GM21825 (cell line): Measurements from ENCODE around the gene RNF144B.
"Not testable (repeated sequence)": the region's sequence is repeated elsewhere in the genome, so short reads cannot be mapped to it uniquely, and the experiment has no call there.

Experiments
- ATAC-seq: cut with Tn5 transposase; IDR thresholded peaks from one replicate; pipeline ENCODE4 v1.9.1; 2021; ENCODE audit warnings: mild to moderate bottlenecking, moderate library complexity; ENCODE audit not compliant: unreplicated experiment

Gene RNF144B

DNA sequence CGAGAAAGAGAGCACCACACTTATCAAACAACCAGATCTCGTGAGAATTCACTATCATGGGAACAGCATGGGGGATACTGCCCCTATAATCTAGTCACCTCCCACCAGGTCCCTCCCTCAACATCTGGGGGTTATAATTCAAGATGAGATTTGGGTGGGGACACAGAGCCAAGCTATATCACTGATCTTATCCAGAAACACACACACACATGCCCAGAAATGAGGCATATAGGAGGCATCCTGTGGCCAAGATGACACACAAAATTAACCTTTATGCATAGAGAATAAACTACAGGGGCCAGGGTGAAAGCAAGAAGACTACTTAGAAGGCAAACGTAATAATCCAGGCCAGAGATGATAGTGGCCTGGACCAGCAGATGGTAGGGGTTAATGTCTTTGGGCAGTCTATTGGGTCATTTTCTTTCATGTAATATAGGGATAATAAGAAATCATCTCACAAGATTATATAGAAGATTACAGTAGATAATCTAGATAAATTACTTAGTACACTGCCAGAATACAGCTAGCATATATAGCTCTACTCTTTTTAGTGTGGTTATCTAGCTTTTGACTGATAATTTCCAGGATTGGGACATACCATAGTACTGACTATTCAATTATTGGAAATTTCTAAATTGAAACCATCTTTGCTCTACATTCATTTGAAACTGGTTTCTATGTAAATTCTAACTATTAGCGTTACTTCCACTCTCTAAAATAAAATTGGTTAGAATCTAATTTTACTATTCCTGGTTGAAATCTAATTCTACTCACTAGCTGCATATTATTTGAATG, 20.0 kb downstream of the RNF144B start:
- ATAC-seq = no peak

- ATAC-seq = not testable (repeated sequence)
Observed at GRCh38 chr6:18409602-18410001, 22.5 kb downstream of the RNF144B start.

DNA sequence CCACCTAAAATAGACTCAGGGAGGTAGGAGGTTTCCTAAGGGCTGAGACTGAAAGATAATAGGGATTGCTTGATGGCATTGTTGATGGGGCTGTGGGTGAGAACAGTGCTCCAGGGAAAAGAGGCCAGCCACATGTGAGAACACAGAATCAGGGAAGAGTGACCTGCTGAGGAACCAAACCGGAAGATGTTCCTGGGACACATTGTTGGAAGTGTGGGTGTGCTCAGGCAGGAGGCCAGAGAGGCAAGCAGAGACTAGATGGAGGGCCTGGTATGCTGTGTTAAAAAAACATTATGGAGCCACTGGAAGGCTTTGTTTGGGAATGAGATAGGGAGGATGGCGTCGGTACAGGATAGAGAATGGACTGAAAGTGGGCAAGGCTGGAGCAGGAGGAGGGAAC, 23.3 kb downstream of the RNF144B start:
- no peak for ATAC-seq

GRCh38 chr6:18412068-18412467, 24.9 kb downstream of the RNF144B start:
- ATAC-seq = no peak

GRCh38 chr6:18412644-18413043, 25.5 kb downstream of the RNF144B start:
- ATAC-seq = no peak

DNA sequence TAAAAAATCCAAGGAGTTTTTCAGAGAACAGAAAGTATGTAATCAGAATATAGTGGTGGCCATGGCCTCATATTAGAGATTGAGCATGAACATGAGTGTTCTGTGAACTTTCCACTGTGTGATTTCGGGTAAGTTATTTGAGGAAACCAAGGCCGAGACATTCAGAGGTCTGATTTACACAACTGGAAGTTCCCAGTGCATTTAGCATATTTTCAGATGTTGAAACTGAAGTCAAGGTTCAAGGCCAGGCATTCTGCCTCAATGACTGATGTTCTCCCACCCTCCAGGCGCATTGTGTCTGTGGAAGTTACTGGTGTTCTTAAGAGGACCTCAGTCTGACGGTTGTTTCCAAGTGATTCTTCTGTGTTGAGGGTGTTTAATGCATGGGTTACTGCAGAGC, 26.2 kb downstream of the RNF144B start:
- no peak for ATAC-seq

DNA sequence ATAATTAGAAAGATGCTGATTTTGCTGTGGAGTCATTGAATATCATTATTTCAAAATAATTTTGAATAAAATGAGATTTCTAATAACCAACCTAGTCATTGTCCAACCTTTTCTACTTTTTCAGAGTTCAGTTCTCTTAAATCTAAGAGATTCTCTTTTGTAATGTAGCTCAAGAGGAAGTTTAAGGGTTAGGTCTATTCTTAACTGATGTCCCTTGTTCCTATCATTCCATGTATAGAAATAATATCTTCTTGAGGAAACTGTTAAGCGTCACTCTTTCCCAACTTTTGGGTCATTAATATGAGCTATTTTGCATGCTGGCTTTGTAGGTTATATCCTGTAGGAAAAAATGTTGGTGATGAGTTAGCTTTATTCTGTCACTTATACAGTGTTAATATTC, 27.0 kb downstream of the RNF144B start:
- no peak for ATAC-seq

DNA sequence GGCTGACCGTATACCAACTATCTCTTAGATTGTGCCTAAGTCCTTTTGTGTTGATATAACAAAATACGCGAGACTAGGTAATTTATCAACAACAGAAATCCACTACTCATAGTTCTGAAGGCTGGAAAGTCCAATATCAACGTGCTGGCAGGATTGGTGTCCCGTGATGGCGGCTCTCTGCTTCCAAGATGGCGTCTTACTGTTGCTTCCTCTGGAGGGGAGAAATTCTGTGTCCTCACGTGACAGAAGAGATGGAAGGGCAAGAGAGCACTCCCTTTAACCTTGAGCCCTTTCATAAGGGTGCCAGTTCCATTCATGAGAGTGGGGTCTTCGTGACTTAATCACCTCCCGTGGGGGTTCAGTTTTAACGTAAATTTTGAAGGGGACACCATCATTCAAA, 28.1 kb downstream of the RNF144B start:
- no peak for ATAC-seq

GRCh38 chr6:18415671-18416340, 28.7 kb downstream of the RNF144B start:
- no peak for ATAC-seq

DNA sequence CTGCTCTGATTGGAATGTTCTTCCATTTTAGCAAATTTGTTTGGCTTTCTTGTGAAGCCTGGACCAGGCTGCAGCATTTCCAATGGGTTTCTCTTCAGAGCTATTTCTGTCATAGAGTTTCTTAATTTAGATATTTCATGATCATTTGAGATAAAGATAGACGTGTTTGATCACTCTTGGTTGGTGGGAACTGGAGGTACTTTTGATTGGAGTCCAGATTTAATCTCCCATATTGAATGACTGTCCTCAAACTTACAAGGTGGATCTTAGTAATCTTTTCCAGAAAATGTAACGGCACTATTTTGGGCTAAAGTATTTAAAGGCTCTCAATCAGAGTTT, 29.2 kb downstream of the RNF144B start:
- ATAC-seq = no peak

DNA sequence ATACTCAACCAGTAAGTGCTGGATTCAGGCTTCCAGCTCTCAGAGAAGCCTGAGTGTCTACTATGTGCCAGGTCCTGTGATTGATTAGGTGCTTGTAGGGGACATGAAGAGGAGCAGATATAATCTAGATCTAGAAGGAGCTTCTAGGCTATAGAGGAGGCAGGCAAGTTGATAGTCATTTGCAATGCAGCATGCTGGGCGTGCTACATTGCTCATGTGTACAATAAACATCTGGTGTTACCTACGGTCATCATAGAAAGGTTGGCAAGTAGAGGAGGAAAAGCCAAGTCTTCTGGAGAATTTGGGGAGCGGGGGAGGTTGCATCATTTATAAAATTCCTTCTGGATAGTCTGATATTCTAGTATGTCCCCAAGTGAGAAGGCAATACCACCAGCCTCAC, 33.2 kb downstream of the RNF144B start:
- no peak for ATAC-seq

DNA sequence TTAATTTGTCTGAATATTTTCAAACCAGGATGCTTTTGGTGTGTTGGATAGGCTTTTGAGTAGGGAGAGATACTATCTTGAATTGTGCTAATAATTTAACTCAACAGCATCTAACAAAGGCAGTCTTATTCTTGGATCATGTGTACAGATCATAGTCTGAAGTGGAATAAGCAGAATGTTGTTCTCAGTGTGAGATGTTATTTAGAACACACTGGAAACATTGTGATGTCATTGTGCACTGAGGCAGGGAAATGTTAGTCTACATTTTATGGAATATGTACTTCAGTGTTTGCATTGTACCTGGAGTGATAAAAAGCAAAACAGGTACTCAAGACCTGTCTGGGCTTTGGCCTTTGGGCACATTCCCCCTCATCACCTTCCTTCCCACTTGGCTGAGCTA, 35.0 kb downstream of the RNF144B start:
- no peak for ATAC-seq

DNA sequence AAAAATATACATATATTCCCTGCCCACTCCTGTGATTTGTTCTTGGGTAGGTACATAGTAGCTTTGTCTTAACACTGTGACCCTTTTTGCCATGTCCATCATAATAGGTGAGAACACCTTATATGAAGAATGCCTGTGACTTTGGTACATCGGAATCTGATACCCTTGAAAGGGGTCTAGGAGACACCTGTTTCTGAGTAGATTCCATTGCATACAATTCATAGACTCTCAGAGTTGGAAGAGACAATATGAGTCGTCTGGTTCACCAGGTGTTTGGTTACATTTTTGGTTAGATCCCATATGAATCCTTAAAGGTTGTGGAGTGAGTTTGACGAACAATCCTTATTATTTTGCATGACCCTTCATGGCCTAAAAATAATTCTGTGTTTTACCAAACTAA, 36.3 kb downstream of the RNF144B start:
- ATAC-seq = no peak

GRCh38 chr6:18424201-18424600, 37.1 kb downstream of the RNF144B start:
- no peak for ATAC-seq

- ATAC-seq = no peak
Observed at GRCh38 chr6:18425218-18425617, 38.1 kb downstream of the RNF144B start.

DNA sequence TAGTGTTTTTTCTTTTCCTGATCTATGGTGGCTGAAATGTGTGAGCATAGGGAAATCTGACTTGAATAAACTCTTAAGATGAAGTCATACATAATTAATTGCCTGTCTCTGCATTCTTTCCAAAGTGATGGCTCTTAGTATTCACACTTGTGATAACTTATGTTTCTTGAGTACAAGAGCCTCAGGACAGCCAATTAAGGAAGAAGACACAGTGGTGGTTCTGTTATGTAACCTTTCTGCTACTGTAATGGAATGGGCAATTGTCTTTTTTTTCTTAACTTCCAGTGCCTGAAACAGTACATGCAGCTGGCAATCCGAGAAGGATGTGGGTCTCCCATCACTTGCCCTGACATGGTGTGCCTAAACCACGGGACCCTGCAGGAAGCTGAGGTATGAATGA, 40.1 kb downstream of the RNF144B start:
- ATAC-seq = no peak

DNA sequence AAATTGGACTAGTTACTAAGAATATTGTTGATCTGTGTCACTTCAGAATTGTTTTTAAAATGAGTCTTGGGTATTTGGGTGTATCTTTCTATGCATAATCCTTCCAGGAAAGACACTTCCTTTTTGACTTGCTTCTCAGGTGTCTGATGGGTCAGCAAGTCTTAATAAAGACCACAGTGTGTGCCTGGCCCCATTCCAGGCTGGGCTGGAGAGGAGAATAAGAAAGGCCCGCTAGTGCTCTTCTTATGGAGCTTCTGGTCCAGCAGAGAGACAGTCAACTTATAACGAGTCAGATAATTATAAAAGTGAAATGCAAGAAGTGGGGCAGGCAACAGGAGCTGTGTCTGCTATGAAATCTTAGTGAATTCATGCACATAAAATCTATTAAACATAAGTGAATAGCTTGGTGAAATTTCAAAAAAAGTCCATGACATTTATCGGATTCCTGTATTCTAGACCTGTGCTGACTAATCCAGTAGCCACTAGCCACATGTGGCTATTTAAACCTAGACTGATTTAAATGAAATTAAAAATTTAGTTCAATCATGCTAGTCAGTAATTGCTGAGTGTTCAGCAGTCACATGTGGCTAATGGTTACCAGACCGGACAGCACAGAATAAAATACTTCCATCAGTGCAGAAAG, 42.6 kb downstream of the RNF144B start:
- no peak for ATAC-seq

DNA sequence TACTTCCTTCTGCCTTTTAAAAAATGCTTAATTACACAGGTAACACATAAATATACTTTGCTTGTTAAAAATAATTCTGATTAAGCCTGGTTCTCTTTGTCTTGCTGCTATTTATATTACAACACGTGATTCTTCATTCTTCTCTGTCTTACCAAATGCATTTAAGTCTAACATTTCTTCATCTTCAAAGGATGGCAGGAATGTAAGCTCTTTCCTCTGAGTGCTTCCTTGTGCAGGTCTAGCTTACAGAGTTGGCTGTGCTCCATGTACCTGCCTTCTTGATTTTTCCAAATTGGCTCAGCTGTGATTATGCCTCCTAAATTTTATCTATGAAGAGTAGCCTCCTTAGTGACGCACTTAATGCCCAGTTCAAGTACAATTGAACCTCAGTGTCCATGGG, 44.4 kb downstream of the RNF144B start:
- ATAC-seq = no peak

DNA sequence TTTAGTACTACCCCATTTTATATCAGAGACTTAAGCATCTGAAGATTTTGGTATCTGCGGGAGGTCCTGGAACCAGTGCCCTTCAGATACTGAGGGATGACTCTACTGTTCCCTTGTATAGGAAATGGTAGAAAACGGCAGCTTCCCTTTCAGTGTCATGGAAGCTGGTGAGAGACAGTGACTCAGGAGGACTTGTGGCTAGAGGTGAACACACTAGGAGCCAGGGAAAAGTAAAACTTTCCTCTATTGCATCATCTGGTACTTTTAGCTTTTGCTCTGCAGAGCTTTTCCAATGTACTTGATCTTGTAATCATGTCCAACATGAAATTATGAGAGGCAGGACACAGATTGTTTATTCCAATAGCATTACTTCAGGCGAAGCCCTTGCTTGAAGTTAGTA, 45.0 kb downstream of the RNF144B start:
- no peak for ATAC-seq

- ATAC-seq = no peak
Observed at GRCh38 chr6:18432619-18433018, 45.5 kb downstream of the RNF144B start.

- ATAC-seq = no peak
Observed at GRCh38 chr6:18433059-18433458, 45.9 kb downstream of the RNF144B start.

DNA sequence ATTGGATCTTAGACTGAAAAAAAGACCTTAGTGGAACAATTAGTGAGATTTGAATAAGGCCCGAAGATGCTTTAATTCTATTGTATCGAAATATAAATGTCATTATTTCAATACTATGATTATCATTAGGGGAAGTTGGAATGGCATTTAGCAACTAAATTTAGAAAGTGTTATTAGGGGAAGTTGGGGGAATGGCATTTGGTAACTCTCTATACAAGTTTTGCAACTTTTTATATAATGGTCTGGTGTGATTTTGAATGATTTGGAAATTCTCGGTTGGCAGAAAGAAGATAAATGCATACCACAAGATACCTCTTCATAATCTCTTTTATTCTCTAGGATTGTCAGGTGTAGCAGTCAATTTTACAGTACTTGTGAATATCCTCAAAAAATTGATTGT, 49.2 kb downstream of the RNF144B start:
- ATAC-seq = no peak
